ENCODE measurements around the gene CBX8. TPM values are rescaled to one million over a fixed set of nuclear protein-coding genes. Genes with fewer than 3 reads are reported as not detected.

Gene CBX8
- total and polyA plus RNA-seq, 2 of the 13 experiments (the other 11 are each of a cell fraction or from before 2014, with no cell fraction given) = 0.34 to 12.6 TPM

- TF ChIP-seq PREB (CRISPR knock-in tag; IDR thresholded peaks at IDR 0.05) (no peak), ZBTB38 (CRISPR knock-in tag; IDR thresholded peaks at IDR 0.05) (peak; percentile 53; the same call in 1 of the 2 replicates), ATF1 (CRISPR knock-in tag; IDR thresholded peaks at IDR 0.05) (no peak), ZNF143 (CRISPR knock-in tag; IDR thresholded peaks at IDR 0.05) (peak; percentile 69), ZNF276 (CRISPR knock-in tag; IDR thresholded peaks at IDR 0.05; ENCODE audit: low read depth) (0 out of 2 replicates have a peak, but pooled peaks have one; percentile 26), ZNF101 (CRISPR knock-in tag; IDR thresholded peaks at IDR 0.05; ENCODE audit: borderline replicate concordance, low read depth) (no peak), PPARG (CRISPR knock-in tag; conservative IDR thresholded peaks at IDR 0.05) (peak; percentile 87), PRPF4 (IDR thresholded peaks at IDR 0.05; ENCODE audit: low read depth, low read length, poor library complexity, severe bottlenecking) (no peak), ELF4 (CRISPR knock-in tag; IDR thresholded peaks at IDR 0.05; ENCODE audit: borderline replicate concordance) (no peak), ZBTB7B (CRISPR knock-in tag; IDR thresholded peaks at IDR 0.05) (peak; percentile 90), ZNF615 (CRISPR knock-in tag; IDR thresholded peaks at IDR 0.05; ENCODE audit: borderline replicate concordance) (no peak), ONECUT2 (CRISPR knock-in tag; IDR thresholded peaks at IDR 0.05) (peak; percentile 81), MNT (IDR thresholded peaks at IDR 0.05) (no peak), KLF11 (CRISPR knock-in tag; IDR thresholded peaks at IDR 0.05) (peak; percentile 68; the same call in 1 of the 2 replicates), FOXA1 (IDR thresholded peaks at IDR 0.05) (no peak), FOXA1 (CRISPR knock-in tag; IDR thresholded peaks at IDR 0.05) (peak; percentile 69), ZEB1 (IDR thresholded peaks at IDR 0.05; ENCODE audit: insufficient replicate concordance, low read depth) (no peak), ZBTB46 (CRISPR knock-in tag; IDR thresholded peaks at IDR 0.05; ENCODE audit: borderline replicate concordance) (no peak; the same call in 1 of the 2 replicates), SMAD9 (CRISPR knock-in tag; IDR thresholded peaks at IDR 0.05) (no peak; the same call in 1 of the 2 replicates), TRAFD1 (CRISPR knock-in tag; IDR thresholded peaks at IDR 0.05; ENCODE audit: borderline replicate concordance) (no peak), ZNF230 (CRISPR knock-in tag; IDR thresholded peaks at IDR 0.05) (peak; percentile 80), MYNN (CRISPR knock-in tag; IDR thresholded peaks at IDR 0.05; ENCODE audit: low read depth) (no peak), NFYB (CRISPR knock-in tag; IDR thresholded peaks at IDR 0.05) (peak; percentile 31; the same call in 1 of the 2 replicates), ZKSCAN5 (CRISPR knock-in tag; IDR thresholded peaks at IDR 0.05) (no peak)
These were observed 25.8 kb upstream of the CBX8 start (continued) for GRCh38 chr17:79822583-79823124.

Data from HepG2 (cell line).